Stomach (tissue), 4 donors: ENCODE data around the gene SSTR1.

Source experiments
- EP300 ChIP-seq: sonication (generic); formaldehyde crosslinking; IDR thresholded peaks from one replicate; pipeline ENCODE4 v1.6.1; 2017; ENCODE audit warnings: antibody characterized with exemption
- TF ChIP-seq, protein P1 (sequence below), 7 experiments: fragments of 450-650 bp in 4 of 7; fragments of 200-600 bp in 3 of 7; sonication (generic) in 3 of 7; IDR thresholded peaks; one replicate each; pipeline ENCODE4 v1.5.1; 2016 to 2019; ENCODE audit warnings: antibody characterized with exemption in 7 of 7, control low read depth in 2 of 7, mild to moderate bottlenecking in 1 of 7

DNA sequence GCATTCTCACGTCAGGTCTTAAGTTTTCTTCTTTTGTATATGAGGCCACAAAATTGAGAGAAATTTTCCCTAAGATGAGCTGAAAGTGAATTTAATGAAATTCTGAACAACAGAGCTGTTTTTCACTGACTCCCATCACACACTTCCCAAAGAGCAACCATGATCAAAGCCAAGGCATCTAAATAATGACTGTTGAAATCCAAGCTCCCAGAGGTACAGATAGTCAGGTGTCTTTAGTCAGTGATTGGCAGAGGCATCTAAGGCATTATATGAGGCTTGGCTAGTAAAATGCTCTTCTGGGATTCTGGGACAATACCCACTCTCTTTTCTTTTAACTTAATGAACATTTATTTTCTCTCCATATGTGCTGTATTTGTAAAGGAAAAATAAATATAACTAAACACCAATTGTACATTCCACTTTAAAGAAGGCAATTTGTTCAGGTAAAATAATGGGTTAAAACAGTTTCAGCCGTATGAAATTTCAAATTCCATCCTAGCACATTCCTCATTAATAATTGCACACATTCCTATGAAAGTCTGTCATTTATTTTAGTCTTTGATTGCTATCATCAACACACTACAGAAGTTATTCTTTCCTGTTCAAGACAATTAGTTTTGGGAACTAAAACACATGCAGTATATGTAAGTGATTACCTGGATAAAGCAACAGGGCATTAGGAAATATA, 871 bp upstream of the SSTR1 start:
- TF ChIP-seq, protein P1, sequence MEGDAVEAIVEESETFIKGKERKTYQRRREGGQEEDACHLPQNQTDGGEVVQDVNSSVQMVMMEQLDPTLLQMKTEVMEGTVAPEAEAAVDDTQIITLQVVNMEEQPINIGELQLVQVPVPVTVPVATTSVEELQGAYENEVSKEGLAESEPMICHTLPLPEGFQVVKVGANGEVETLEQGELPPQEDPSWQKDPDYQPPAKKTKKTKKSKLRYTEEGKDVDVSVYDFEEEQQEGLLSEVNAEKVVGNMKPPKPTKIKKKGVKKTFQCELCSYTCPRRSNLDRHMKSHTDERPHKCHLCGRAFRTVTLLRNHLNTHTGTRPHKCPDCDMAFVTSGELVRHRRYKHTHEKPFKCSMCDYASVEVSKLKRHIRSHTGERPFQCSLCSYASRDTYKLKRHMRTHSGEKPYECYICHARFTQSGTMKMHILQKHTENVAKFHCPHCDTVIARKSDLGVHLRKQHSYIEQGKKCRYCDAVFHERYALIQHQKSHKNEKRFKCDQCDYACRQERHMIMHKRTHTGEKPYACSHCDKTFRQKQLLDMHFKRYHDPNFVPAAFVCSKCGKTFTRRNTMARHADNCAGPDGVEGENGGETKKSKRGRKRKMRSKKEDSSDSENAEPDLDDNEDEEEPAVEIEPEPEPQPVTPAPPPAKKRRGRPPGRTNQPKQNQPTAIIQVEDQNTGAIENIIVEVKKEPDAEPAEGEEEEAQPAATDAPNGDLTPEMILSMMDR (IDR thresholded peaks at IDR 0.05): no peak
- TF ChIP-seq EP300: no peak
